ENCODE data around the gene SCRN1. TPM values are rescaled to one million over a fixed set of nuclear protein-coding genes. Genes with fewer than 3 reads are reported as not detected.
A peak's percentile ranks its signal among the peaks of the same experiment; 100 is the strongest.

SCRN1 gene
- total and polyA plus RNA-seq, 2 experiments from 2014 or later: 15.2 to 66.7 TPM

DNA sequence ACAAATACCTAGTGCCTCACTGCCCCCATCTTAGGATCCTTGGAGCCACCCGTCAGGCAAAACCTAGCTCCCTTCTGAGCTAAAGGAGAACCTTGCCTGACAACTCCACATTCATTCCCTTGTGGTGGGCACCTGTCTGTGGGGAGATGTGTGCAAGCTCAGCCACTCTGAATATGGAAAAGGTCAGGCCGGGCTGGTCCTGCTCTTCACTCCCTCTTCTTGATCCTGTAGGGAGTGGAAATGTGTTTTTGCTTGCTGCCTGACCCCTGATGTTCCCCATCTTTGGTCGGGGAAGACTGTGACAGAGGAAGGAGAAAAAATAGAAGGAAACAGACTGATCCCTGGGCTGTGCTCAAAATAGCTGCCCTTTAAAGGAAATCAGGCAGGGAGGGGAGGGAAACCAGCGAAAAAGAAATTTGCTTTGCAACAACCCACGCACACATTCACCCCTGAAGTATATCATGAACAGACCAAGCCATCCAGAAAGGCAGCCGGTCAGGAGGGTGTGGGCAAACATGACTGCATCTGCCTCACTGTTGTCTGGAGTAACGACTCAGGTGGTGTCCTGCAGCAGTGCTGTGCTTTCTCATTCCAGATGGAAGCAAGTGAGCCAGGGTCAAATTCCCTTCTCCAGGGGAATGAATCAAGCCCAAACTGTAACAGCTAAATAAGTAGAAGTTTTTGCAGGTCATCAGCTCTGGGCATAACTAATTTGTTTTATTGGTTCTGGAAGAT, 74.0 kb downstream of the SCRN1 start:
- Histone ChIP-seq H3K4me3 (no peak overlapping the region), H3K27ac (ENCODE audit: low read depth) (no peak overlapping the region), H3K4me1 (ENCODE audit: insufficient read depth) (no peaks in the 10 kb centered on the region), H3K27me3 (ENCODE audit: insufficient read depth) (no peaks in the 10 kb centered on the region), H3K4me2 (no peak overlapping the region), H3F3A (replicated peaks; ENCODE audit: low read depth) (no peaks in the 10 kb centered on the region), H2AFZ (no peak overlapping the region), H3K79me2 (replicated peaks; ENCODE audit: insufficient read depth) (no peaks in the 10 kb centered on the region), H3K36me3 (ENCODE audit: insufficient read depth) (no peaks in the 10 kb centered on the region), H4K20me1 (replicated peaks; ENCODE audit: insufficient read depth) (no peaks in the 10 kb centered on the region; the same call in 1 of the 2 replicates), H3K9me2 (ENCODE audit: insufficient read depth) (no peaks in the 10 kb centered on the region)
- no peak for DNase-seq (ENCODE audit: low spot score)
- Mint-ChIP-seq H3K36me3 (ENCODE audit: low read depth) (no peaks in the 10 kb centered on the region; the same call in 2 of the 3 replicates), H3K27ac (no peak overlapping the region), H3K27me3 (ENCODE audit: insufficient read depth, low read depth, poor library complexity) (no peaks in the 10 kb centered on the region), H3K4me3 (no peak overlapping the region), H3K4me1 (no peaks in the 10 kb centered on the region), H3K9me3 (no peaks in the 10 kb centered on the region)
- TF ChIP-seq CREB1 (CRISPR knock-in tag; IDR thresholded peaks at IDR 0.05; ENCODE audit: low read depth) (no peak), POLR2AphosphoS5 (IDR thresholded peaks at IDR 0.05; ENCODE audit: low read depth) (no peak), NANOG (IDR thresholded peaks at IDR 0.05; ENCODE audit: borderline replicate concordance) (no peak), EZH2 (IDR thresholded peaks at IDR 0.05; ENCODE audit: low read depth, unreplicated experiment) (no peak), STAT1 (IDR thresholded peaks at IDR 0.05; ENCODE audit: unreplicated experiment) (no peak), EZH2phosphoT487 (IDR thresholded peaks at IDR 0.05; ENCODE audit: unreplicated experiment) (no peak), JUNB (IDR thresholded peaks at IDR 0.05; ENCODE audit: unreplicated experiment) (no peak), CTCF (conservative IDR thresholded peaks at IDR 0.05; ENCODE audit: low read depth in 2 of 2) (no peak), ZNF462 (CRISPR knock-in tag; IDR thresholded peaks at IDR 0.05) (no peak), ZNF114 (CRISPR knock-in tag; IDR thresholded peaks at IDR 0.05) (no peak), ZNF331 (CRISPR knock-in tag; IDR thresholded peaks at IDR 0.05; ENCODE audit: low read depth) (no peak)
- TF ChIP-seq, protein P1, sequence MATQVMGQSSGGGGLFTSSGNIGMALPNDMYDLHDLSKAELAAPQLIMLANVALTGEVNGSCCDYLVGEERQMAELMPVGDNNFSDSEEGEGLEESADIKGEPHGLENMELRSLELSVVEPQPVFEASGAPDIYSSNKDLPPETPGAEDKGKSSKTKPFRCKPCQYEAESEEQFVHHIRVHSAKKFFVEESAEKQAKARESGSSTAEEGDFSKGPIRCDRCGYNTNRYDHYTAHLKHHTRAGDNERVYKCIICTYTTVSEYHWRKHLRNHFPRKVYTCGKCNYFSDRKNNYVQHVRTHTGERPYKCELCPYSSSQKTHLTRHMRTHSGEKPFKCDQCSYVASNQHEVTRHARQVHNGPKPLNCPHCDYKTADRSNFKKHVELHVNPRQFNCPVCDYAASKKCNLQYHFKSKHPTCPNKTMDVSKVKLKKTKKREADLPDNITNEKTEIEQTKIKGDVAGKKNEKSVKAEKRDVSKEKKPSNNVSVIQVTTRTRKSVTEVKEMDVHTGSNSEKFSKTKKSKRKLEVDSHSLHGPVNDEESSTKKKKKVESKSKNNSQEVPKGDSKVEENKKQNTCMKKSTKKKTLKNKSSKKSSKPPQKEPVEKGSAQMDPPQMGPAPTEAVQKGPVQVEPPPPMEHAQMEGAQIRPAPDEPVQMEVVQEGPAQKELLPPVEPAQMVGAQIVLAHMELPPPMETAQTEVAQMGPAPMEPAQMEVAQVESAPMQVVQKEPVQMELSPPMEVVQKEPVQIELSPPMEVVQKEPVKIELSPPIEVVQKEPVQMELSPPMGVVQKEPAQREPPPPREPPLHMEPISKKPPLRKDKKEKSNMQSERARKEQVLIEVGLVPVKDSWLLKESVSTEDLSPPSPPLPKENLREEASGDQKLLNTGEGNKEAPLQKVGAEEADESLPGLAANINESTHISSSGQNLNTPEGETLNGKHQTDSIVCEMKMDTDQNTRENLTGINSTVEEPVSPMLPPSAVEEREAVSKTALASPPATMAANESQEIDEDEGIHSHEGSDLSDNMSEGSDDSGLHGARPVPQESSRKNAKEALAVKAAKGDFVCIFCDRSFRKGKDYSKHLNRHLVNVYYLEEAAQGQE (IDR thresholded peaks at IDR 0.05; ENCODE audit: unreplicated experiment): no peak
- TF ChIP-seq, protein P2, sequence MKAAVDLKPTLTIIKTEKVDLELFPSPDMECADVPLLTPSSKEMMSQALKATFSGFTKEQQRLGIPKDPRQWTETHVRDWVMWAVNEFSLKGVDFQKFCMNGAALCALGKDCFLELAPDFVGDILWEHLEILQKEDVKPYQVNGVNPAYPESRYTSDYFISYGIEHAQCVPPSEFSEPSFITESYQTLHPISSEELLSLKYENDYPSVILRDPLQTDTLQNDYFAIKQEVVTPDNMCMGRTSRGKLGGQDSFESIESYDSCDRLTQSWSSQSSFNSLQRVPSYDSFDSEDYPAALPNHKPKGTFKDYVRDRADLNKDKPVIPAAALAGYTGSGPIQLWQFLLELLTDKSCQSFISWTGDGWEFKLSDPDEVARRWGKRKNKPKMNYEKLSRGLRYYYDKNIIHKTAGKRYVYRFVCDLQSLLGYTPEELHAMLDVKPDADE (IDR thresholded peaks at IDR 0.05): no peak
- ATAC-seq: peak; percentile 59

Data from GM23338 (cell line).